Left lung (tissue), 10 donors: ENCODE measurements around the gene SORCS1. TPM values are rescaled to one million over a fixed set of nuclear protein-coding genes. Genes with fewer than 3 reads are reported as not detected.

Source experiments
- ATAC-seq: fragments of 200-7000 bp; cut with Tn5 transposase; one replicate; pipeline ENCODE4 v1.9.1; 2020; ENCODE audit warnings: moderate library complexity
- DNase-seq, 4 donors: peaks; one replicate each; pipeline ENCODE4 v3.0.0-alpha.2; 2013 to 2020
- H3K27ac ChIP-seq, 2 donors: fragments of 200-600 bp; sonication (generic) in 1 of 2; one replicate each; pipeline versions ENCODE4 v1.5.0 to v1.8.0; 2020 to 2021
- H3K27me3 ChIP-seq, 2 donors: fragments of 200-600 bp; sonication (generic) in 1 of 2; one replicate each; pipeline versions ENCODE4 v1.5.0 to v1.8.0; 2020 to 2021
- H3K36me3 ChIP-seq, 2 donors: fragments of 200-600 bp; sonication (generic) in 1 of 2; one replicate each; pipeline versions ENCODE4 v1.5.0 to v1.8.0; 2020 to 2021
- H3K4me1 ChIP-seq, 2 donors: fragments of 200-600 bp; one replicate each; pipeline ENCODE4 v1.8.0; 2021
- H3K4me3 ChIP-seq, 2 donors: fragments of 200-600 bp; sonication (generic) in 1 of 2; one replicate each; pipeline versions ENCODE4 v1.5.0 to v1.8.0; 2020 to 2021; ENCODE audit warnings: mild to moderate bottlenecking in 1 of 2
- H3K9me3 ChIP-seq, 2 donors: fragments of 200-600 bp; sonication (generic) in 1 of 2; one replicate each; pipeline versions ENCODE4 v1.5.0 to v1.8.0; 2020 to 2021
- CTCF ChIP-seq, 2 donors: fragments of 200-600 bp; sonication (generic) in 1 of 2; IDR thresholded peaks; one replicate each; pipeline versions ENCODE4 v1.5.0 to v1.8.0; 2021; ENCODE audit warnings: antibody characterized with exemption in 2 of 2
- intact Hi-C, 2 donors: fragments of 100-400 bp; cut with DNase I; formaldehyde crosslinking; loops; one replicate each; pipeline versions ENCODE4 v1.11.2 to v1.14.2; 2022
- polyA plus RNA-seq, 6 donors: library from polyadenylated mRNA; unstranded; fragments of 120-200 nt; gene quantifications; one replicate each; pipeline ENCODE4 v1.2.1, GENCODE V29; 2013; ENCODE audit not compliant: insufficient read length in 6 of 6
- total RNA-seq, 2 donors: library from RNA; stranded (reverse); fragmentation: NEBNext Ultra II Directional; extraction: Animal tissue kit (Norgen Biotek cat#: 25700); gene quantifications; one replicate each; pipeline ENCODE4 v1.2.1, GENCODE V29; 2021
- donor health status: DM: no; HTN: yes; CAD: no.
- donor health status: DM: no; HTN: no; CAD: no.

SORCS1 gene
- total and polyA plus RNA-seq, 8 donors, result 0.03 to 0.72 (median 0.21) TPM

GRCh38 chr10:106593876-106594275, 570.6 kb downstream of the SORCS1 start:
- no peaks in the 10 kb centered on the region for H3K27me3 ChIP-seq
- H3K9me3 ChIP-seq, result no peaks in the 10 kb centered on the region
- DNase-seq (no peak), ATAC-seq (no peak)
- no peak overlapping the region for H3K4me3 ChIP-seq
- H3K4me1 ChIP-seq, result no peaks in the 10 kb centered on the region
- H3K27ac ChIP-seq, result no peak overlapping the region
- no peaks in the 10 kb centered on the region for H3K36me3 ChIP-seq
- intact Hi-C loops, result no loop called here
- TF ChIP-seq CTCF (IDR thresholded peaks at IDR 0.05), result no peak

GRCh38 chr10:106592396-106592795, 572.1 kb downstream of the SORCS1 start:
- Histone ChIP-seq H3K4me1 (no peaks in the 10 kb centered on the region), H3K4me3 (no peak overlapping the region), H3K27ac (no peak overlapping the region), H3K36me3 (no peaks in the 10 kb centered on the region), H3K27me3 (no peaks in the 10 kb centered on the region), H3K9me3 (no peaks in the 10 kb centered on the region)
- no peak for ATAC-seq
- intact Hi-C loops, result no loop called here
- DNase-seq, result no peak
- no peak for TF ChIP-seq CTCF (IDR thresholded peaks at IDR 0.05)

DNA sequence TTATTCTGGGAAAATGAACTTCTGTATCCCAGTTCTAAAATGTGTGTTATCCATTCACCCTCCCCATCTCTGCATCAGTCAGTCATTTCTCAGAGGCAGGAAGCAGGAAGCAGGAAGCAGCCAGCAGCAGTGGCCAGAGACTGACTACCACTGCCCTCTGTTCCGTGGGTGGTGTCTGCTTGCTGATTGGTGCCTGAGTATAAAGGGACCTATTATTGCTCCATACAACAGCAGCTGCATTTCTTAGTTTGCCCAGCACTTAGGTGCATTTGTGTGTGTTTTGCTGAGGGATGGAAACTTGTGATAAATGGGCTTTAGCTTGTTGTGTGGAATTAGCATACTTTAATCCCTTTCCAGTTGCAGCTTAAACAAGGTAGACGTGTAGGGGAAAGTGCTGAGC, 582.2 kb downstream of the SORCS1 start:
- H3K27ac ChIP-seq, result no peak overlapping the region
- no peaks in the 10 kb centered on the region for H3K27me3 ChIP-seq
- no peaks in the 10 kb centered on the region for H3K36me3 ChIP-seq
- DNase-seq (no peak), ATAC-seq (no peak)
- H3K9me3 ChIP-seq, result no peaks in the 10 kb centered on the region
- no peaks in the 10 kb centered on the region for H3K4me1 ChIP-seq
- intact Hi-C loops, result no loop called here
- H3K4me3 ChIP-seq, result no peak overlapping the region
- TF ChIP-seq CTCF (IDR thresholded peaks at IDR 0.05), result no peak

GRCh38 chr10:106577756-106578155, 586.8 kb downstream of the SORCS1 start:
- H3K27ac ChIP-seq, result no peak overlapping the region
- H3K9me3 ChIP-seq, result no peaks in the 10 kb centered on the region
- DNase-seq, result no peak
- no peak overlapping the region for H3K4me3 ChIP-seq
- no peaks in the 10 kb centered on the region for H3K36me3 ChIP-seq
- TF ChIP-seq CTCF (IDR thresholded peaks at IDR 0.05), result no peak
- no peak for ATAC-seq
- intact Hi-C loops, result no loop called here
- no peaks in the 10 kb centered on the region for H3K27me3 ChIP-seq
- no peaks in the 10 kb centered on the region for H3K4me1 ChIP-seq

GRCh38 chr10:106577266-106577665, 587.2 kb downstream of the SORCS1 start:
- no peaks in the 10 kb centered on the region for H3K4me1 ChIP-seq
- H3K36me3 ChIP-seq, result no peaks in the 10 kb centered on the region
- no peaks in the 10 kb centered on the region for H3K9me3 ChIP-seq
- no peak for TF ChIP-seq CTCF (IDR thresholded peaks at IDR 0.05)
- ATAC-seq (no peak), DNase-seq (no peak)
- H3K27me3 ChIP-seq, result no peaks in the 10 kb centered on the region
- H3K4me3 ChIP-seq, result no peak overlapping the region
- intact Hi-C loops, result no loop called here
- H3K27ac ChIP-seq, result no peak overlapping the region
